Gastroesophageal sphincter (tissue), 3 donors: Measurements from ENCODE around the gene ITLN2.

Source experiments
- CTCF ChIP-seq, 4 experiments: fragments of 200-600 bp in 2 of 4; fragments of 450-650 bp in 2 of 4; sonication (generic) in 1 of 4; IDR thresholded peaks; one replicate each; pipeline ENCODE4 v1.5.1; 2017 to 2019; ENCODE audit warnings: antibody characterized with exemption in 4 of 4, mild to moderate bottlenecking in 2 of 4, moderate library complexity in 2 of 4
- EP300 ChIP-seq: sonication (generic); formaldehyde crosslinking; IDR thresholded peaks from one replicate; pipeline ENCODE4 v1.6.1; 2017; ENCODE audit warnings: antibody characterized with exemption, mild to moderate bottlenecking
- POLR2A ChIP-seq, 2 donors: fragments of 450-650 bp; IDR thresholded peaks; one replicate each; pipeline ENCODE4 v1.6.1; 2017; ENCODE audit warnings: antibody characterized with exemption in 2 of 2, mild to moderate bottlenecking in 2 of 2, moderate library complexity in 1 of 2

DNA sequence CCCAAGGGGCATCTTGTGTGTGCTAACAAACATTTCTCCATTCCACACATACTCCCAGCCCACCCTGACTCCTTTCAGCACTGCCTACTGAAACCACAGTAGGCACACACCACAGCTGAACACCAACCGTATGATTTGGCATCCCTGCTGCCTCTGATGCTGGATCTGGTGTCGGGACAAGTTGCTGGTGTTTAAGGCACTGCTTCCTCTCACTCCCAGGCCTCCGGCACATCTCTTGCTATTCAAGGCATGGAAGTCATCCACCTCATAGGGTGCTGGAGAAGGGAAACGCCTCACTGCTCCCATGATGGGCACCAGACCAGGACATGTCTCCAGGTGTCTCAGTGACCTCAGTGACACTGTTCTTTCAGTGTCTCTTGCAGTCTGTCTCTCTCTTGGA is 2.4 kb upstream of the ITLN2 start:
- TF ChIP-seq CTCF (IDR thresholded peaks at IDR 0.05): no peak
- TF ChIP-seq POLR2A (IDR thresholded peaks at IDR 0.05): no peak
- TF ChIP-seq EP300: no peak
